ENCODE data around the gene JPH2.

DNA sequence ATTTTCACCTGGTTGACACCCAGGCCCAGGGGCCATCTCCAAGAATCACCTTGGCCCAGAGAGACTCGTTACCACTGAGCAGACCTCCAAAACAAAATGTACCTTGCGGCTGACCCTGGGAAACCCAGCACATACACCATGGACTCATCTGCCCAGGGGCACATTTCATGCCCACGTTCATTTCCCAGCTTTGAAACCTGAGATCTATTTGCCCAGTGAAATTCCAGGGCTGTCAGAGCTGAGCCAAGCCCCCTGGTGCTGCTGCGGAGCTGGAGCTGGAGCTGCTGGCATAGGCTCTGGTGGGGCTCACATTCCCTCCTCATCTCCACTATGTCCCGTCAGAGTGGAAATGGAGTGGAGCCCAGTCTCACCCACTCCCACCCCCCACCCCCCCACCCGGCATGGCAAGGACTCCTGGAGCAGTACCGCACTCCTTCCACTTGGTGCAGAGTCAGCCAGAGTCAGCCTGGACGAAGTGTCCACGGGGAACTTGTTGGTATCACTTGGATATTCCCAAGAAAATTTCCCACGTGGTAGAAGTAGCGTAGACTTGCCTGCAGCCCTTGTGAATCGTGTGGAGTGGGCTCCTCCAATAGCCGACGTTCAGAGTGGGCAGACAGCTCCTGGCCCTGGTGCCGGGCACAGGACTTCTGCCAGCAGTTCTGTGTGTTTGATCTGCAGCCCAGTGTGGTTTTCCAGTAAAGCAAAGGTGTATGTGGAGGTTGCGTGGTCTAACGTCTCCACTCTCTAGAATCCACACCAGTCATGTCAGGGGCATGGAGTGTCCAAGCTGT is 41.7 kb upstream of the JPH2 start:
- TF ChIP-seq, protein P1, sequence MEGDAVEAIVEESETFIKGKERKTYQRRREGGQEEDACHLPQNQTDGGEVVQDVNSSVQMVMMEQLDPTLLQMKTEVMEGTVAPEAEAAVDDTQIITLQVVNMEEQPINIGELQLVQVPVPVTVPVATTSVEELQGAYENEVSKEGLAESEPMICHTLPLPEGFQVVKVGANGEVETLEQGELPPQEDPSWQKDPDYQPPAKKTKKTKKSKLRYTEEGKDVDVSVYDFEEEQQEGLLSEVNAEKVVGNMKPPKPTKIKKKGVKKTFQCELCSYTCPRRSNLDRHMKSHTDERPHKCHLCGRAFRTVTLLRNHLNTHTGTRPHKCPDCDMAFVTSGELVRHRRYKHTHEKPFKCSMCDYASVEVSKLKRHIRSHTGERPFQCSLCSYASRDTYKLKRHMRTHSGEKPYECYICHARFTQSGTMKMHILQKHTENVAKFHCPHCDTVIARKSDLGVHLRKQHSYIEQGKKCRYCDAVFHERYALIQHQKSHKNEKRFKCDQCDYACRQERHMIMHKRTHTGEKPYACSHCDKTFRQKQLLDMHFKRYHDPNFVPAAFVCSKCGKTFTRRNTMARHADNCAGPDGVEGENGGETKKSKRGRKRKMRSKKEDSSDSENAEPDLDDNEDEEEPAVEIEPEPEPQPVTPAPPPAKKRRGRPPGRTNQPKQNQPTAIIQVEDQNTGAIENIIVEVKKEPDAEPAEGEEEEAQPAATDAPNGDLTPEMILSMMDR (conservative IDR thresholded peaks at IDR 0.05 in 1 of 2, IDR thresholded peaks at IDR 0.05 in 1 of 2; ENCODE audit: extremely low read depth in 1 of 2, insufficient read depth in 1 of 2, low read depth in 1 of 2, low read length in 2 of 2) = no peak
- TF ChIP-seq EZH2 (IDR thresholded peaks at IDR 0.05; ENCODE audit: borderline replicate concordance, low read length) = no peak
